Peyer's patch (tissue), 4 donors: ENCODE results near the gene COLGALT1. TPM values are rescaled to one million over a fixed set of nuclear protein-coding genes. Genes with fewer than 3 reads are reported as not detected.

Experiments used
- DNase-seq, 3 donors: peaks; one replicate each; pipeline ENCODE4 v3.0.0-alpha.2; 2017 to 2019
- H3K27ac ChIP-seq, 4 donors: fragments of 200-600 bp; sonication (generic); one replicate each; pipeline ENCODE4 v1.5.1; 2016 to 2019
- H3K27me3 ChIP-seq, 2 donors: fragments of 200-600 bp; sonication (generic); one replicate each; pipeline ENCODE4 v1.5.1; 2019
- H3K36me3 ChIP-seq, 3 donors: fragments of 200-600 bp; sonication (generic); one replicate each; pipeline ENCODE4 v1.5.1; 2016 to 2019
- H3K4me1 ChIP-seq, 4 donors: fragments of 200-600 bp; sonication (generic); one replicate each; pipeline ENCODE4 v1.5.1; 2016 to 2019
- H3K4me3 ChIP-seq, 4 donors: fragments of 200-600 bp; sonication (generic); 1 replicate in 3 of 4; 2 replicates in 1 of 4; pipeline ENCODE4 v1.5.1; 2016 to 2019; ENCODE audit warnings: mild to moderate bottlenecking in 1 of 4
- H3K9me3 ChIP-seq, 4 donors: fragments of 200-600 bp; sonication (generic); one replicate each; pipeline ENCODE4 v1.5.1; 2016 to 2019; ENCODE audit warnings: mild to moderate bottlenecking in 1 of 4
- POLR2A ChIP-seq, 2 donors: fragments of 450-650 bp; IDR thresholded peaks; one replicate each; pipeline ENCODE4 v1.5.1; 2017; ENCODE audit warnings: antibody characterized with exemption in 2 of 2, mild to moderate bottlenecking in 2 of 2, moderate library complexity in 2 of 2
- total RNA-seq, 4 donors: library from RNA; depleted of rRNA; stranded (reverse); fragments of >200 nt; gene quantifications; one replicate each; pipeline ENCODE4 v1.1.0, GENCODE V29; 2016
- TF ChIP-seq, protein P1 (sequence below), 6 experiments: fragments of 450-650 bp in 4 of 6; fragments of 200-600 bp in 2 of 6; sonication (generic) in 1 of 6; IDR thresholded peaks; one replicate each; pipeline ENCODE4 v1.5.1; 2017 to 2019; ENCODE audit warnings: antibody characterized with exemption in 6 of 6, mild to moderate bottlenecking in 3 of 6, moderate library complexity in 1 of 6

The COLGALT1 gene
- total RNA-seq, 4 donors from 2014 or later = 24.7 to 79.2 (median 48.9) TPM

DNA sequence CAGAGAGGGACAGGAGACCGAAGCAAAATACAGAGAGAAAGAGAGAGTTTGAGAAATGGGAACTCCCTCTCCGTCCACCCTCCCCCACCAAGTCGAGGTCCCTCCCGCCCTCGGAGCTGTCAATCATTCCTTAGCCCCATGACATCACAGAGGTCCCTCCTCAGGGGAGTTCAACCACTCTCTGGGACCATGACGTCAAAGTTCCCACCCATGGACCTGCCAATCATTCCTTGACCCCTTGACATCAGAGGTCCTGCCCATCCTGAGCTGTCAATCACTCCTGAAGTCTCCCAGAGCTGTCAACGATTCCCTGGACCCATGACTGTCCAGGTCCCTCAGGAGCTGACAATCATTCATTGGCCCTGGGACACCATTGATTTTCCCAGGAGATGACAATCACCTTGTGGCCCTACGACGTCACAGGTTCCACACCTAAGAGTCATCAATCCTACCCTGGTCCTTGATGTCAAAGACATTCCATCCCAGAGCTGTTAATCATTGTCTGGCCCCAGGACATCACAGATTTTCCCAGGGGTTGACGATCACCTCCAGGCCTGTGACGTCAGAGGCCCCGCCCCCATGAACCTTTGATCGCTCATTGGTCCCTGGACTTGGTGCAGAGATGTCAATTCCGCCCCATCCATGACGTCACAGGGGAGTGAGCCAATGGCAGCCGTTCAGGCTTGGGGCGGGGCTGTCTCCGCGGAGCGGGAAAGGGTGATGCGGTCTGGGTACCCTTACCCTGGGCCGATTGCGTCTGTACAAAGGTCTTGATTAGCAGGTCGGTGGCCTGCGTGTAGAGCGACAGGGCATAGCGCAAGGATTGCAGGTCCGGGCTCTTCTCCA, 61.7 kb downstream of the COLGALT1 start:
- no peak for DNase-seq
- no peaks in the 10 kb centered on the region for H3K36me3 ChIP-seq
- H3K4me1 ChIP-seq = no peaks in the 10 kb centered on the region
- H3K4me3 ChIP-seq = no peak overlapping the region
- no peaks in the 10 kb centered on the region for H3K9me3 ChIP-seq
- H3K27ac ChIP-seq = peak overlapping the region in 1 of 4 donors; percentile 10
- no peak for TF ChIP-seq POLR2A (IDR thresholded peaks at IDR 0.05)
- TF ChIP-seq, protein P1, sequence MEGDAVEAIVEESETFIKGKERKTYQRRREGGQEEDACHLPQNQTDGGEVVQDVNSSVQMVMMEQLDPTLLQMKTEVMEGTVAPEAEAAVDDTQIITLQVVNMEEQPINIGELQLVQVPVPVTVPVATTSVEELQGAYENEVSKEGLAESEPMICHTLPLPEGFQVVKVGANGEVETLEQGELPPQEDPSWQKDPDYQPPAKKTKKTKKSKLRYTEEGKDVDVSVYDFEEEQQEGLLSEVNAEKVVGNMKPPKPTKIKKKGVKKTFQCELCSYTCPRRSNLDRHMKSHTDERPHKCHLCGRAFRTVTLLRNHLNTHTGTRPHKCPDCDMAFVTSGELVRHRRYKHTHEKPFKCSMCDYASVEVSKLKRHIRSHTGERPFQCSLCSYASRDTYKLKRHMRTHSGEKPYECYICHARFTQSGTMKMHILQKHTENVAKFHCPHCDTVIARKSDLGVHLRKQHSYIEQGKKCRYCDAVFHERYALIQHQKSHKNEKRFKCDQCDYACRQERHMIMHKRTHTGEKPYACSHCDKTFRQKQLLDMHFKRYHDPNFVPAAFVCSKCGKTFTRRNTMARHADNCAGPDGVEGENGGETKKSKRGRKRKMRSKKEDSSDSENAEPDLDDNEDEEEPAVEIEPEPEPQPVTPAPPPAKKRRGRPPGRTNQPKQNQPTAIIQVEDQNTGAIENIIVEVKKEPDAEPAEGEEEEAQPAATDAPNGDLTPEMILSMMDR (IDR thresholded peaks at IDR 0.05) = no peak
- no peaks in the 10 kb centered on the region for H3K27me3 ChIP-seq

DNA sequence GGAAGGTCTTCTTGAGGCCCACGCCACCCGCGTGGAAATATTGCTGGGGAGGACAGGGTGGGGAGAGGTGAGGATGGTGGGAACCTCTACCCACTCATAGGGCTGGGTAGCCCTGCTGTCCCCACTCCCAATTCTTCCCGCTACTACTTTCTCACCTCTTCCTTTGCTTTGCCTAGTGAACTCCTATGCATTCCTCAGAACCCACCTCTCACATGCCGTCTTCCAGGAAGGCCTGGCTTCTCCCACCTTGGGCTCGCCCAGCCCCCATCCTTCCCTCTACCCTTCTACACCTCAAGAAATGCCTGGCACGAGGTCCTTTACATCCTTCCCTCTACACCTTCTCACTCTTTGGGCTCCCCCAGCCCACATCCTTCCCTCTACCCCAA, 62.4 kb downstream of the COLGALT1 start:
- Histone ChIP-seq H3K9me3 (no peaks in the 10 kb centered on the region), H3K27me3 (no peaks in the 10 kb centered on the region), H3K27ac (no peak overlapping the region), H3K4me1 (no peaks in the 10 kb centered on the region), H3K36me3 (no peaks in the 10 kb centered on the region), H3K4me3 (no peak overlapping the region)
- TF ChIP-seq, protein P1 (IDR thresholded peaks at IDR 0.05) = no peak
- no peak for TF ChIP-seq POLR2A (IDR thresholded peaks at IDR 0.05)
- DNase-seq = no peak

GRCh38 chr19:17618281-17618903, 62.9 kb downstream of the COLGALT1 start:
- H3K4me1 ChIP-seq = no peaks in the 10 kb centered on the region
- H3K27ac ChIP-seq = no peak overlapping the region
- no peaks in the 10 kb centered on the region for H3K27me3 ChIP-seq
- H3K4me3 ChIP-seq = no peak overlapping the region
- TF ChIP-seq POLR2A (IDR thresholded peaks at IDR 0.05) = no peak
- TF ChIP-seq, protein P1 (IDR thresholded peaks at IDR 0.05) = no peak
- no peaks in the 10 kb centered on the region for H3K36me3 ChIP-seq
- H3K9me3 ChIP-seq = no peaks in the 10 kb centered on the region
- DNase-seq = no peak

- Histone ChIP-seq H3K4me3 (no peak overlapping the region), H3K27ac (no peak overlapping the region), H3K4me1 (no peaks in the 10 kb centered on the region), H3K27me3 (no peaks in the 10 kb centered on the region), H3K36me3 (no peaks in the 10 kb centered on the region), H3K9me3 (no peaks in the 10 kb centered on the region)
- DNase-seq = no peak
- TF ChIP-seq POLR2A (IDR thresholded peaks at IDR 0.05) = no peak
- TF ChIP-seq, protein P1 (IDR thresholded peaks at IDR 0.05) = no peak
These were observed 63.5 kb downstream of the COLGALT1 start for GRCh38 chr19:17618936-17619335.

GRCh38 chr19:17620696-17621095, 65.2 kb downstream of the COLGALT1 start:
- Histone ChIP-seq H3K27ac (no peak overlapping the region), H3K36me3 (no peaks in the 10 kb centered on the region), H3K4me3 (no peak overlapping the region), H3K4me1 (no peaks in the 10 kb centered on the region), H3K9me3 (no peaks in the 10 kb centered on the region), H3K27me3 (no peaks in the 10 kb centered on the region)
- no peak for TF ChIP-seq POLR2A (IDR thresholded peaks at IDR 0.05)
- TF ChIP-seq, protein P1 (IDR thresholded peaks at IDR 0.05) = no peak
- no peak for DNase-seq
